ENCODE results near the gene CNOT3.
"Not testable (repeated sequence)": the region's sequence is repeated elsewhere in the genome, so short reads cannot be mapped to it uniquely, and the experiment has no call there.

CNOT3 gene

GRCh38 chr19:54189735-54190502 is 52.4 kb downstream of the CNOT3 start:
- no peak for TF ChIP-seq CTCF (IDR thresholded peaks at IDR 0.05)
- peak overlapping the region; percentile 95 to 99 for H3K27ac ChIP-seq
- peak overlapping the region; percentile 94 for H3K4me3 ChIP-seq

GRCh38 chr19:54190503-54191010 is 53.0 kb downstream of the CNOT3 start:
- TF ChIP-seq CTCF (IDR thresholded peaks at IDR 0.05): no peak
- Histone ChIP-seq H3K4me3 (peak overlapping the region; percentile 94), H3K27ac (peak overlapping the region; percentile 95 to 99)
- peak; percentile 100 for DNase-seq (ENCODE audit: low spot score)

More at GRCh38 chr19:54189735-54190502, 52.4 kb downstream of the CNOT3 start:
- peak; percentile 100 for DNase-seq (ENCODE audit: low spot score)

GRCh38 chr19:54191011-54191810 is 53.6 kb downstream of the CNOT3 start, which contains the start of gene TSEN34:
Gene TSEN34, plus strand, starts transcription at chr19:54191308. Its CDS starts 57 bp downstream, at chr19:54191365.
- no peak for TF ChIP-seq CTCF (IDR thresholded peaks at IDR 0.05)
- peak; percentile 86 for DNase-seq (ENCODE audit: low spot score)
- peak within 1 kb of the TSS; percentile 95 to 99 for H3K27ac ChIP-seq
- H3K4me3 ChIP-seq: peak within 1 kb of the TSS; percentile 94

GRCh38 chr19:54191811-54192453 is 54.4 kb downstream of the CNOT3 start:
- H3K4me3 ChIP-seq: peak overlapping the region; percentile 94
- peak overlapping the region; percentile 95 to 99 for H3K27ac ChIP-seq
- DNase-seq (ENCODE audit: low spot score): no peak
- TF ChIP-seq CTCF (IDR thresholded peaks at IDR 0.05): no peak

- no peak for DNase-seq (ENCODE audit: low spot score)
- Histone ChIP-seq H3K27ac (no peak overlapping the region), H3K4me3 (no peak overlapping the region)
- TF ChIP-seq CTCF (IDR thresholded peaks at IDR 0.05): no peak
These were observed 55.4 kb downstream of the CNOT3 start for GRCh38 chr19:54193011-54193410.

- not testable (repeated sequence) for DNase-seq (ENCODE audit: low spot score); H3K27ac ChIP-seq; H3K4me3 ChIP-seq
These were observed 56.9 kb downstream of the CNOT3 start for GRCh38 chr19:54194463-54194862.

- TF ChIP-seq CTCF (IDR thresholded peaks at IDR 0.05): no peak
- DNase-seq (ENCODE audit: low spot score): no peak
- H3K4me3 ChIP-seq: no peak overlapping the region
- H3K27ac ChIP-seq: no peak overlapping the region
These were observed 59.0 kb downstream of the CNOT3 start for GRCh38 chr19:54196536-54196935.

All from coronary artery (tissue), 2 donors.